ENCODE results near the gene DCC.

- TF ChIP-seq, protein P1, sequence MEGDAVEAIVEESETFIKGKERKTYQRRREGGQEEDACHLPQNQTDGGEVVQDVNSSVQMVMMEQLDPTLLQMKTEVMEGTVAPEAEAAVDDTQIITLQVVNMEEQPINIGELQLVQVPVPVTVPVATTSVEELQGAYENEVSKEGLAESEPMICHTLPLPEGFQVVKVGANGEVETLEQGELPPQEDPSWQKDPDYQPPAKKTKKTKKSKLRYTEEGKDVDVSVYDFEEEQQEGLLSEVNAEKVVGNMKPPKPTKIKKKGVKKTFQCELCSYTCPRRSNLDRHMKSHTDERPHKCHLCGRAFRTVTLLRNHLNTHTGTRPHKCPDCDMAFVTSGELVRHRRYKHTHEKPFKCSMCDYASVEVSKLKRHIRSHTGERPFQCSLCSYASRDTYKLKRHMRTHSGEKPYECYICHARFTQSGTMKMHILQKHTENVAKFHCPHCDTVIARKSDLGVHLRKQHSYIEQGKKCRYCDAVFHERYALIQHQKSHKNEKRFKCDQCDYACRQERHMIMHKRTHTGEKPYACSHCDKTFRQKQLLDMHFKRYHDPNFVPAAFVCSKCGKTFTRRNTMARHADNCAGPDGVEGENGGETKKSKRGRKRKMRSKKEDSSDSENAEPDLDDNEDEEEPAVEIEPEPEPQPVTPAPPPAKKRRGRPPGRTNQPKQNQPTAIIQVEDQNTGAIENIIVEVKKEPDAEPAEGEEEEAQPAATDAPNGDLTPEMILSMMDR (IDR thresholded peaks at IDR 0.05 in 8 of 11, conservative IDR thresholded peaks at IDR 0.05 in 3 of 11) = no peak
- no peak for TF ChIP-seq POLR2A (IDR thresholded peaks at IDR 0.05)
Measured at GRCh38 chr18:52738946-52739345, 398.9 kb downstream of the DCC start.

Measured in spleen (tissue), 7 donors.